Activated effector memory CD4-positive, alpha-beta T cell treated with anti-CD3 and anti-CD28 coated beads, Interleukin-2, amount 50 U/mL, for 16 hours (primary cell): Measurements from ENCODE around the gene SLC38A1.
"Not testable (repeated sequence)": the region's sequence is repeated elsewhere in the genome, so short reads cannot be mapped to it uniquely, and the experiment has no call there.

Experiments
- DNase-seq: peaks from one replicate; pipeline ENCODE4 v3.0.0-alpha.2; 2020

SLC38A1 gene

GRCh38 chr12:46201284-46201789 is 67.5 kb downstream of the SLC38A1 start:
- DNase-seq, result no peak

GRCh38 chr12:46200551-46200950 is 68.3 kb downstream of the SLC38A1 start:
- DNase-seq, result no peak

- no peak for DNase-seq
These were observed 69.9 kb downstream of the SLC38A1 start for GRCh38 chr12:46198913-46199312.

- DNase-seq, result no peak
These were observed 71.0 kb downstream of the SLC38A1 start for GRCh38 chr12:46197883-46198282.

GRCh38 chr12:46190533-46190932 is 78.3 kb downstream of the SLC38A1 start:
- DNase-seq, result not testable (repeated sequence)

- no peak for DNase-seq
These were observed 80.7 kb downstream of the SLC38A1 start for GRCh38 chr12:46188170-46188569.

GRCh38 chr12:46187023-46187422 is 81.8 kb downstream of the SLC38A1 start:
- no peak for DNase-seq

- no peak for DNase-seq
These were observed 82.8 kb downstream of the SLC38A1 start for GRCh38 chr12:46186088-46186487.

- no peak for DNase-seq
These were observed 83.2 kb downstream of the SLC38A1 start for GRCh38 chr12:46185686-46186085.

- DNase-seq, result no peak
These were observed 83.8 kb downstream of the SLC38A1 start for GRCh38 chr12:46184798-46185595.

GRCh38 chr12:46183112-46183511 is 85.7 kb downstream of the SLC38A1 start:
- DNase-seq, result no peak

- no peak for DNase-seq
These were observed 87.4 kb downstream of the SLC38A1 start for GRCh38 chr12:46181465-46181864.

- no peak for DNase-seq
These were observed 89.0 kb downstream of the SLC38A1 start for GRCh38 chr12:46179693-46180452.

- no peak for DNase-seq
These were observed 90.8 kb downstream of the SLC38A1 start for GRCh38 chr12:46177837-46178608.

GRCh38 chr12:46177025-46177424 is 91.8 kb downstream of the SLC38A1 start:
- no peak for DNase-seq

GRCh38 chr12:46174919-46175318 is 93.9 kb downstream of the SLC38A1 start:
- no peak for DNase-seq

GRCh38 chr12:46174061-46174662 is 94.7 kb downstream of the SLC38A1 start:
- DNase-seq, result no peak

- no peak for DNase-seq
These were observed 100.4 kb downstream of the SLC38A1 start for GRCh38 chr12:46168426-46168825.

- DNase-seq, result no peak
These were observed 101.4 kb downstream of the SLC38A1 start for GRCh38 chr12:46167412-46167811.

- no peak for DNase-seq
These were observed 103.7 kb downstream of the SLC38A1 start for GRCh38 chr12:46165191-46165590.

- no peak for DNase-seq
These were observed 104.6 kb downstream of the SLC38A1 start for GRCh38 chr12:46164186-46164761.

GRCh38 chr12:46162549-46163076 is 106.2 kb downstream of the SLC38A1 start:
- DNase-seq, result not testable (repeated sequence)
